Stomach smooth muscle (tissue), 2 donors: ENCODE data around the gene ENPP5.

Experiments
- H3K27ac ChIP-seq: one replicate; pipeline ENCODE4 v1.7.0; 2013; ENCODE audit warnings: mild to moderate bottlenecking, low read length, inconsistent platforms
- H3K27me3 ChIP-seq, 2 donors: one replicate each; pipeline ENCODE4 v1.7.0; 2013; ENCODE audit warnings: low read length in 2 of 2; ENCODE audit not compliant: insufficient read depth in 2 of 2, control insufficient read depth in 1 of 2
- H3K36me3 ChIP-seq, 2 donors: one replicate each; pipeline ENCODE4 v1.7.0; 2013; ENCODE audit warnings: low read length in 2 of 2; ENCODE audit not compliant: control insufficient read depth in 2 of 2, insufficient read depth in 2 of 2
- H3K4me1 ChIP-seq: one replicate; pipeline ENCODE4 v1.7.0; 2013; ENCODE audit warnings: low read length; ENCODE audit not compliant: control insufficient read depth, insufficient read depth
- H3K4me3 ChIP-seq, 2 donors: one replicate each; pipeline ENCODE4 v1.7.0; 2013; ENCODE audit warnings: low read length in 2 of 2
- H3K9ac ChIP-seq, 2 donors: one replicate each; pipeline ENCODE4 v1.7.0; 2013; ENCODE audit warnings: low read length in 2 of 2, mild to moderate bottlenecking in 1 of 2
- H3K9me3 ChIP-seq, 2 donors: one replicate each; pipeline ENCODE4 v1.7.0; 2013; ENCODE audit warnings: low read length in 2 of 2; ENCODE audit not compliant: control insufficient read depth in 2 of 2
- donor health status: healthy.
- donor health status: Pancreatic carcinoma.

The ENPP5 gene

GRCh38 chr6:46207174-46207573 lies 36.4 kb upstream of the ENPP5 start:
- no peaks in the 10 kb centered on the region for H3K4me1 ChIP-seq
- no peaks in the 10 kb centered on the region for H3K36me3 ChIP-seq
- no peak overlapping the region for H3K9ac ChIP-seq
- H3K27ac ChIP-seq = no peak overlapping the region
- peaks cover 0 to 4% of the 10 kb centered on the region in 2 donors for H3K9me3 ChIP-seq
- H3K4me3 ChIP-seq = no peak overlapping the region
- H3K27me3 ChIP-seq = no peaks in the 10 kb centered on the region

DNA sequence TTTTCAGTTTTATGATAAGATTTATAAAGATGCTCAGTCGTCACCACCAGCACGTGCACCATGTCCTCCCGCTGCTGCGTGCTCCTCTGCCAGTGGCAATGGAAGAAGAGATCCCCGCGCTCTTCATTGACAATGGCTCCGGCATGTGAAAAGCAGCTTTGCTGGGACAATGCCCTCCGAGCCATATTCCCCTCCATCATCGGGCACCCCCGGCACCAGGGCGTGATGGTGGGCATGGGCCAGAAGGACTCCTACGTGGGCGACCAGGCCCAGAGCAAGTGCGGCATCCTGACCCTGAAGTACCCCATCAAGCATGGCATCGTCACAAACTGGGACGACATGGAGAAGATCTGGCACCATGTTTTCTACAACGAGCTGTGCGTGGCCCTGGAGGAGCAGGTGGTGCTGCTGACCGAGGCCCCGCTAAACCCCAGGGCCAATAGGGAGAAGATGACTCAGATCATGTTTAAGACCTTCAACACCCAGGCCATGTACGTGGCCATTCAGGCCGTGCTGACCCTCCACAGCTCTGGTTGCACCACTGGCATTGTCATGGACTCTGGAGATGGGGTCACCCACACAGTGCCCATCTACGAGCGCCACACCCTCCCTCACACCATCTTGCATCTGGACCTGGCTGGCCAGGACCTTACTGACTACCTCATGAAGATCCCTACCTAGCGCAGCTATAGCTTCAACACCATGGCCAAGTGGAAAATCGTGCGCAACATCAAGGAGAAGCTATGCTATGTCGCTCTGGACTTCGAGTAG lies 34.3 kb upstream of the ENPP5 start:
- no peak overlapping the region for H3K4me3 ChIP-seq
- no peaks in the 10 kb centered on the region for H3K4me1 ChIP-seq
- no peaks in the 10 kb centered on the region for H3K36me3 ChIP-seq
- no peaks in the 10 kb centered on the region for H3K27me3 ChIP-seq
- peaks cover 0 to 4% of the 10 kb centered on the region in 2 donors for H3K9me3 ChIP-seq
- no peak overlapping the region for H3K27ac ChIP-seq
- no peak overlapping the region for H3K9ac ChIP-seq

- Histone ChIP-seq H3K4me3 (no peak overlapping the region), H3K27me3 (no peaks in the 10 kb centered on the region), H3K4me1 (no peaks in the 10 kb centered on the region), H3K9ac (no peak overlapping the region), H3K36me3 (no peaks in the 10 kb centered on the region), H3K9me3 (peaks cover 0 to 4% of the 10 kb centered on the region in 2 donors), H3K27ac (no peak overlapping the region)
Observed at GRCh38 chr6:46203391-46204177, 32.8 kb upstream of the ENPP5 start.

DNA sequence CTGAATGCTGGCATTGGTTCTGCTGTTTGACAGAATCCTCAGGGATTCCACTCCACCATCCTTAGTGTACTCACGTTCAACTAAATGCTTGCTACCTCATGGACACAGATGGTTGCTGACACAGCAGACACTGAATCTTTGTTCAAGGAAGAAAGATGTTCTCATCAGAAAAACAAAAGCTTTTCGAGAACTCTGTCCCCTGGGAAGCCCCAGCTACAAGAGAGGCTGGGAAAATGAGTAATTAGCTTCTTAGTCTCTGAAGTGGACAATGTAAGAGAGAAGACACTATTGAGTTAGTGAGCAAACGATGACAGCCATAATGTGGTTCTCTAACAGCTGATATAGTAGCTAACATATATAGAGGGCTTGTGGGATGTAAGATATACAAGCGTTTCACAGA lies 30.9 kb upstream of the ENPP5 start:
- H3K27ac ChIP-seq = no peak overlapping the region
- no peaks in the 10 kb centered on the region for H3K36me3 ChIP-seq
- no peak overlapping the region for H3K9ac ChIP-seq
- H3K27me3 ChIP-seq = no peaks in the 10 kb centered on the region
- H3K4me1 ChIP-seq = no peaks in the 10 kb centered on the region
- H3K4me3 ChIP-seq = no peak overlapping the region
- peaks cover 0 to 4% of the 10 kb centered on the region in 2 donors for H3K9me3 ChIP-seq

DNA sequence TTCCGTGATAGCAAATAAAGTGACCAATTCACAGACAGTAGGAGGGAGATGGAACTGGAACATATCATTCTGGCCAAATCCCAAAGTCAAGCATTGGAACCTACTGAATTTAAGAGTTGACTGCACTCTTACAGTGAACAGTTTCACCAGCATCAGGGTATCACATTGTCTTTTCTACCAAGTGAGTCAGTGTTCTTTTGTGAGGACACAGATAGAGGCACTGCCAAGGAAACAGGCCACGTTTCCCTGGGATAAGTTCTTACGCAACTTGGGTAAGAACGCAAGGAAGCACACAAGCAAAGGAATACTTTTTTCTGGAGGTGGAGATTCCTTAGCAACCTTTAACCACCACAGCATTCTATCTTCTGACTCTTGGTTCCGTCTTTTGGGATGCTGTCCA lies 28.6 kb upstream of the ENPP5 start:
- peaks cover 0 to 4% of the 10 kb centered on the region in 2 donors for H3K9me3 ChIP-seq
- H3K27ac ChIP-seq = no peak overlapping the region

GRCh38 chr6:46191961-46192360 lies 21.2 kb upstream of the ENPP5 start:
- Histone ChIP-seq H3K36me3 (no peaks in the 10 kb centered on the region), H3K27ac (no peak overlapping the region), H3K9me3 (no peaks in the 10 kb centered on the region), H3K27me3 (no peaks in the 10 kb centered on the region), H3K9ac (no peak overlapping the region), H3K4me3 (no peak overlapping the region), H3K4me1 (no peaks in the 10 kb centered on the region)

More for the DNA sequence above, 28.6 kb upstream of the ENPP5 start:
- Histone ChIP-seq H3K9ac (no peak overlapping the region), H3K4me1 (no peaks in the 10 kb centered on the region), H3K27me3 (no peaks in the 10 kb centered on the region), H3K4me3 (no peak overlapping the region), H3K36me3 (no peaks in the 10 kb centered on the region)

- H3K9ac ChIP-seq = no peak overlapping the region
- no peaks in the 10 kb centered on the region for H3K27me3 ChIP-seq
- H3K4me3 ChIP-seq = no peak overlapping the region
- no peaks in the 10 kb centered on the region for H3K4me1 ChIP-seq
- no peak overlapping the region for H3K27ac ChIP-seq
- H3K9me3 ChIP-seq = no peaks in the 10 kb centered on the region
- H3K36me3 ChIP-seq = no peaks in the 10 kb centered on the region
Observed at GRCh38 chr6:46190889-46191288, 20.1 kb upstream of the ENPP5 start.

DNA sequence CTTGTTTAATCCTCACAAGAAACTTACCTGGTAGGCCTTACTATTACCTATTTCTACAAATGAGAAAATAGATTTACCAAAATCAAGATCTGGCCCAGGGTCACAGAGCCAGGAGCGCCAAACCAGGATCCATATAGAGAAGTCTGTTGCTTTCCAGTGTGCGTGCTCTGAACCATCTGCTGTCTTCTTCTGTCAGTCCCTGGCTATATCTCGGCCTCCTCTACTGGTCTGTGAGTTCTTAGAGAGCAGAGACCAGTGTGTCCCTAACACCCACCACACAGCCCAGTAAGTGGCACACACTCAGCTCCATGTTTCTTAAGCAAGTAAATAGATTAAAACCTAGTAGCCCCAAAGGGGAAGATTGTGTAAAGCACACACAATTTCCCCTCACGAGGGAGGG lies 18.9 kb upstream of the ENPP5 start:
- Histone ChIP-seq H3K36me3 (no peaks in the 10 kb centered on the region), H3K9ac (no peak overlapping the region), H3K27ac (no peak overlapping the region), H3K4me3 (no peak overlapping the region), H3K9me3 (no peaks in the 10 kb centered on the region), H3K4me1 (no peaks in the 10 kb centered on the region), H3K27me3 (no peaks in the 10 kb centered on the region)

- H3K27ac ChIP-seq = no peak overlapping the region
- no peaks in the 10 kb centered on the region for H3K27me3 ChIP-seq
- no peaks in the 10 kb centered on the region for H3K4me1 ChIP-seq
- H3K36me3 ChIP-seq = no peaks in the 10 kb centered on the region
- H3K9ac ChIP-seq = no peak overlapping the region
- no peak overlapping the region for H3K4me3 ChIP-seq
- H3K9me3 ChIP-seq = no peaks in the 10 kb centered on the region
Observed at GRCh38 chr6:46186583-46186982, 15.8 kb upstream of the ENPP5 start.

- no peak overlapping the region for H3K9ac ChIP-seq
- no peaks in the 10 kb centered on the region for H3K4me1 ChIP-seq
- no peaks in the 10 kb centered on the region for H3K27me3 ChIP-seq
- no peak overlapping the region for H3K27ac ChIP-seq
- no peaks in the 10 kb centered on the region for H3K9me3 ChIP-seq
- no peaks in the 10 kb centered on the region for H3K36me3 ChIP-seq
- no peak overlapping the region for H3K4me3 ChIP-seq
Observed at GRCh38 chr6:46184114-46184513, 13.3 kb upstream of the ENPP5 start.

GRCh38 chr6:46175976-46176375 lies 5.2 kb upstream of the ENPP5 start:
- Histone ChIP-seq H3K27me3 (peaks cover 4% of the 10 kb centered on the region in 2 donors), H3K27ac (no peak overlapping the region), H3K9me3 (no peaks in the 10 kb centered on the region), H3K9ac (no peak overlapping the region), H3K4me1 (no peaks in the 10 kb centered on the region), H3K36me3 (no peaks in the 10 kb centered on the region), H3K4me3 (no peak overlapping the region)
